ENCODE results near the gene PLXNA4.

The PLXNA4 gene

DNA sequence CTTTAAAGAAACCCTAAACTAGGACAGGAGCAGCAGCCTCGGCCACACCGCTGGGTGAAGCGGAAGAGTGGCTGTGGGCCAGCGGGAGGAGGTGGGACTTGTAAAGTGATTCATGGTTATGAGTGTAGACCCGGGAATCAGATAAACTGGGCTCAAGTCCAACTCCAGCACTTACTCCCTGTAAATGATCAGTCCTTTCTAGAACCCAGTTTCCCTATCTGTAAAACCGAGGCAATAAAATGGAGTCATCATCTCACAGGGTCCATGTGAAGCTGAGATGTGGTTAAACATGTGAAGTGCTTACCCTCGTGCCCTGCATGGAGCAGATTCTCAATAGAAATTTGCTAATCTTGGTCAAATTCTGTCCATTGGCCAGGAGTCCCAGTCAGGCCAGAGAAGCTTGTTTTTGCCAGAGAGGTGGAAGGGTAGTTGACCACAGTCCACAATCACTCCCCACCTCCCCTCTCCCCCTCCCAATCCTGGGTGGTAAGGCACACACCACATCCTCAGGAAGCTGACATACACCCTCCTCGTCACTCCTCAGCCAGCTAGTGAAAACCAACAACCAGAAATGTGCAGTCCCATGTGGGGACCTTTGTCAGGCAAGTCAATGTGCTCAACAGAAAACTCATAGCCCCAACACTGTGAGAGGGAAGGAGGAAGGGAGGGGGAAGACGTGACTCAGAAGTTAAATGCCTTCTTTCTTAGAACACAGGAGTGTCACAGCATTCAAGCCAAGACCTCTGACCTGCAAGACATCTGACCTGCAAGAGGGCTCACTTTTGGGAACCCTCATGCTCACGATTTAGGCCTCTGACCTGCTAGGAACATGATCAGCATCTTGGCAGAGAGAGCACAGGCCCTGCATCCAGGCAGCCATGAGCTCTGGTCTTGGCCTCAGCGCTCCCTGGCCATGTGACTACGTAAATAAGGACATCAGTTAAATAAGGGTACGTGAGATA, 145.1 kb downstream of the PLXNA4 start (continued):
- peak; percentile 41; the same call in 1 of the 2 replicates for TF ChIP-seq ZSCAN30 (tag by site-specific recombination; IDR thresholded peaks at IDR 0.05)
- TF ChIP-seq, protein P1, sequence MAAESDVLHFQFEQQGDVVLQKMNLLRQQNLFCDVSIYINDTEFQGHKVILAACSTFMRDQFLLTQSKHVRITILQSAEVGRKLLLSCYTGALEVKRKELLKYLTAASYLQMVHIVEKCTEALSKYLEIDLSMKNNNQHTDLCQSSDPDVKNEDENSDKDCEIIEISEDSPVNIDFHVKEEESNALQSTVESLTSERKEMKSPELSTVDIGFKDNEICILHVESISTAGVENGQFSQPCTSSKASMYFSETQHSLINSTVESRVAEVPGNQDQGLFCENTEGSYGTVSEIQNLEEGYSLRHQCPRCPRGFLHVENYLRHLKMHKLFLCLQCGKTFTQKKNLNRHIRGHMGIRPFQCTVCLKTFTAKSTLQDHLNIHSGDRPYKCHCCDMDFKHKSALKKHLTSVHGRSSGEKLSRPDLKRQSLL (tag by site-specific recombination; IDR thresholded peaks at IDR 0.05), result peak; percentile 62
- peak; percentile 79; the same call in 1 of the 2 replicates for TF ChIP-seq ZNF24 (tag by site-specific recombination; IDR thresholded peaks at IDR 0.05)
- no peak for TF ChIP-seq WT1 (tag by site-specific recombination; IDR thresholded peaks at IDR 0.05)
- no peak for TF ChIP-seq ZNF221 (tag by site-specific recombination; IDR thresholded peaks at IDR 0.05; ENCODE audit: borderline replicate concordance)
- TF ChIP-seq, protein P2, sequence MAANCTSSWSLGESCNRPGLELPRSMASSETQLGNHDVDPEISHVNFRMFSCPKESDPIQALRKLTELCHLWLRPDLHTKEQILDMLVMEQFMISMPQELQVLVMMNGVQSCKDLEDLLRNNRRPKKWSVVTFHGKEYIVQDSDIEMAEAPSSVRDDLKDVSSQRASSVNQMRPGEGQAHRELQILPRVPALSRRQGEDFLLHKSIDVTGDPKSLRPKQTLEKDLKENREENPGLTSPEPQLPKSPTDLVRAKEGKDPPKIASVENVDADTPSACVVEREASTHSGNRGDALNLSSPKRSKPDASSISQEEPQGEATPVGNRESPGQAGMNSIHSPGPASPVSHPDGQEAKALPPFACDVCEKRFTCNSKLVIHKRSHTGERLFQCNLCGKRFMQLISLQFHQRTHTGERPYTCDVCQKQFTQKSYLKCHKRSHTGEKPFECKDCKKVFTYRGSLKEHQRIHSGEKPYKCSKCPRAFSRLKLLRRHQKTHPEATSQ (tag by site-specific recombination; IDR thresholded peaks at IDR 0.05), result no peak
- peak; percentile 41; the same call in 1 of the 2 replicates for TF ChIP-seq ZBTB20 (tag by site-specific recombination; IDR thresholded peaks at IDR 0.05)
- peak; percentile 76 for TF ChIP-seq ZNF660 (tag by site-specific recombination; IDR thresholded peaks at IDR 0.05)
- TF ChIP-seq ZBTB17 (tag by site-specific recombination; IDR thresholded peaks at IDR 0.05), result peak; percentile 51; the same call in 1 of the 2 replicates
- no peak for TF ChIP-seq KLF9 (tag by site-specific recombination; IDR thresholded peaks at IDR 0.05; ENCODE audit: low read depth)
- TF ChIP-seq ZNF561 (tag by site-specific recombination; IDR thresholded peaks at IDR 0.05; ENCODE audit: borderline replicate concordance), result no peak
- 0 out of 2 replicates have a peak, but pooled peaks have one; percentile 18 for TF ChIP-seq MZF1 (tag by site-specific recombination; IDR thresholded peaks at IDR 0.05; ENCODE audit: borderline replicate concordance)
- no peak for TF ChIP-seq ZBTB48 (tag by site-specific recombination; IDR thresholded peaks at IDR 0.05)
- no peak for TF ChIP-seq GLI2 (tag by site-specific recombination; IDR thresholded peaks at IDR 0.05; ENCODE audit: borderline replicate concordance, low read depth)
- no peak for TF ChIP-seq ZNF223 (tag by site-specific recombination; IDR thresholded peaks at IDR 0.05)
- TF ChIP-seq ZBTB8A (tag by site-specific recombination; IDR thresholded peaks at IDR 0.05), result 0 out of 2 replicates have a peak, but pooled peaks have one; percentile 25
- peak; percentile 63; the same call in 1 of the 2 replicates for TF ChIP-seq ZNF843 (tag by site-specific recombination; IDR thresholded peaks at IDR 0.05)
- TF ChIP-seq ZNF391 (tag by site-specific recombination; IDR thresholded peaks at IDR 0.05; ENCODE audit: borderline replicate concordance, low read depth), result no peak
- TF ChIP-seq OSR2 (tag by site-specific recombination; IDR thresholded peaks at IDR 0.05), result peak; percentile 56; the same call in 1 of the 2 replicates
- peak; percentile 65 for TF ChIP-seq SP7 (tag by site-specific recombination; IDR thresholded peaks at IDR 0.05)
- TF ChIP-seq SP2 (tag by site-specific recombination; IDR thresholded peaks at IDR 0.05), result peak; percentile 42
- no peak for TF ChIP-seq PBX3 (CRISPR knock-in tag; IDR thresholded peaks at IDR 0.05)
- no peak for TF ChIP-seq ZNF654 (tag by site-specific recombination; IDR thresholded peaks at IDR 0.05; ENCODE audit: low read depth)
- no peak for TF ChIP-seq ZNF600 (tag by site-specific recombination; IDR thresholded peaks at IDR 0.05)
- TF ChIP-seq, protein P3, sequence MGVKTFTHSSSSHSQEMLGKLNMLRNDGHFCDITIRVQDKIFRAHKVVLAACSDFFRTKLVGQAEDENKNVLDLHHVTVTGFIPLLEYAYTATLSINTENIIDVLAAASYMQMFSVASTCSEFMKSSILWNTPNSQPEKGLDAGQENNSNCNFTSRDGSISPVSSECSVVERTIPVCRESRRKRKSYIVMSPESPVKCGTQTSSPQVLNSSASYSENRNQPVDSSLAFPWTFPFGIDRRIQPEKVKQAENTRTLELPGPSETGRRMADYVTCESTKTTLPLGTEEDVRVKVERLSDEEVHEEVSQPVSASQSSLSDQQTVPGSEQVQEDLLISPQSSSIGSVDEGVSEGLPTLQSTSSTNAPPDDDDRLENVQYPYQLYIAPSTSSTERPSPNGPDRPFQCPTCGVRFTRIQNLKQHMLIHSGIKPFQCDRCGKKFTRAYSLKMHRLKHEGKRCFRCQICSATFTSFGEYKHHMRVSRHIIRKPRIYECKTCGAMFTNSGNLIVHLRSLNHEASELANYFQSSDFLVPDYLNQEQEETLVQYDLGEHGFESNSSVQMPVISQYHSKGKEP (tag by site-specific recombination; IDR thresholded peaks at IDR 0.05), result peak; percentile 24; the same call in 1 of the 2 replicates
- 0 out of 2 replicates have a peak, but pooled peaks have one; percentile 37 for TF ChIP-seq ZNF629 (tag by site-specific recombination; IDR thresholded peaks at IDR 0.05)
- peak; percentile 12; the same call in 1 of the 2 replicates for TF ChIP-seq ZIC2 (tag by site-specific recombination; IDR thresholded peaks at IDR 0.05)
- TF ChIP-seq, protein P4, sequence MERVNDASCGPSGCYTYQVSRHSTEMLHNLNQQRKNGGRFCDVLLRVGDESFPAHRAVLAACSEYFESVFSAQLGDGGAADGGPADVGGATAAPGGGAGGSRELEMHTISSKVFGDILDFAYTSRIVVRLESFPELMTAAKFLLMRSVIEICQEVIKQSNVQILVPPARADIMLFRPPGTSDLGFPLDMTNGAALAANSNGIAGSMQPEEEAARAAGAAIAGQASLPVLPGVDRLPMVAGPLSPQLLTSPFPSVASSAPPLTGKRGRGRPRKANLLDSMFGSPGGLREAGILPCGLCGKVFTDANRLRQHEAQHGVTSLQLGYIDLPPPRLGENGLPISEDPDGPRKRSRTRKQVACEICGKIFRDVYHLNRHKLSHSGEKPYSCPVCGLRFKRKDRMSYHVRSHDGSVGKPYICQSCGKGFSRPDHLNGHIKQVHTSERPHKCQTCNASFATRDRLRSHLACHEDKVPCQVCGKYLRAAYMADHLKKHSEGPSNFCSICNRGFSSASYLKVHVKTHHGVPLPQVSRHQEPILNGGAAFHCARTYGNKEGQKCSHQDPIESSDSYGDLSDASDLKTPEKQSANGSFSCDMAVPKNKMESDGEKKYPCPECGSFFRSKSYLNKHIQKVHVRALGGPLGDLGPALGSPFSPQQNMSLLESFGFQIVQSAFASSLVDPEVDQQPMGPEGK (tag by site-specific recombination; IDR thresholded peaks at IDR 0.05), result 0 out of 2 replicates have a peak, but pooled peaks have one; percentile 19
- TF ChIP-seq ZNF701 (tag by site-specific recombination; IDR thresholded peaks at IDR 0.05), result no peak
- peak; percentile 12; the same call in 1 of the 2 replicates for TF ChIP-seq ZNF2 (tag by site-specific recombination; IDR thresholded peaks at IDR 0.05)

Data from HEK293 (cell line).